Suprapubic skin (tissue), 4 donors: ENCODE data around the gene IQCE. TPM values are rescaled to one million over a fixed set of nuclear protein-coding genes. Genes with fewer than 3 reads are reported as not detected.

ENCODE experiments used
- DNase-seq, 2 donors: peaks; one replicate each; pipeline ENCODE4 v3.0.0-alpha.2; 2019; ENCODE audit warnings: low spot score in 2 of 2
- H3K27ac ChIP-seq: fragments of 200-600 bp; sonication (generic); one replicate; pipeline ENCODE4 v1.5.1; 2019
- H3K27me3 ChIP-seq: fragments of 200-600 bp; sonication (generic); one replicate; pipeline ENCODE4 v1.5.1; 2019
- H3K36me3 ChIP-seq: fragments of 200-600 bp; sonication (generic); one replicate; pipeline ENCODE4 v1.5.1; 2019
- H3K4me1 ChIP-seq: fragments of 200-600 bp; sonication (generic); one replicate; pipeline ENCODE4 v1.5.1; 2019
- H3K4me3 ChIP-seq: fragments of 200-600 bp; sonication (generic); one replicate; pipeline ENCODE4 v1.5.1; 2019; ENCODE audit warnings: mild to moderate bottlenecking
- H3K9me3 ChIP-seq: fragments of 200-600 bp; sonication (generic); one replicate; pipeline ENCODE4 v1.5.1; 2019
- CTCF ChIP-seq, 2 donors: fragments of 200-600 bp in 1 of 2; fragments of 450-650 bp in 1 of 2; sonication (generic) in 1 of 2; IDR thresholded peaks; one replicate each; pipeline ENCODE4 v1.5.1; 2016 to 2019; ENCODE audit warnings: antibody characterized with exemption in 2 of 2, mild to moderate bottlenecking in 1 of 2, moderate library complexity in 1 of 2
- EP300 ChIP-seq: sonication (generic); formaldehyde crosslinking; IDR thresholded peaks from one replicate; pipeline ENCODE4 v1.6.1; 2017; ENCODE audit warnings: antibody characterized with exemption
- POLR2A ChIP-seq, 2 donors: fragments of 450-650 bp; IDR thresholded peaks; one replicate each; pipeline ENCODE4 v1.6.1; 2017; ENCODE audit warnings: antibody characterized with exemption in 2 of 2, mild to moderate bottlenecking in 2 of 2, moderate library complexity in 2 of 2
- POLR2AphosphoS5 ChIP-seq, 3 donors: sonication (generic); formaldehyde crosslinking; IDR thresholded peaks; one replicate each; pipeline ENCODE4 v1.6.1; 2017; ENCODE audit warnings: antibody characterized with exemption in 3 of 3
- WGBS: methylation state at CpG from one replicate; pipeline ENCODE4 v1.1.5; 2018; 5-methylcytosine and 5-hydroxymethylcytosine counted together
- total RNA-seq, 4 donors: library from RNA; depleted of rRNA; stranded (reverse); fragments of >200 nt; gene quantifications; one replicate each; pipeline ENCODE4 v1.1.0, GENCODE V29; 2016

The IQCE gene
- total RNA-seq, 4 donors from 2014 or later = 10.1 to 18.8 (median 15.7) TPM

- peak in 1 of 2 donors; percentile 62 for DNase-seq
- no peaks in the 10 kb centered on the region for H3K9me3 ChIP-seq
- H3K36me3 ChIP-seq = no peaks in the 10 kb centered on the region
- no peaks in the 10 kb centered on the region for H3K27me3 ChIP-seq
- WGBS = 98% methylated on average over 7 of the region's 15 CpGs
- no peak overlapping the region for H3K4me3 ChIP-seq
- TF ChIP-seq EP300 (no peak), POLR2AphosphoS5 (IDR thresholded peaks at IDR 0.05) (no peak), CTCF (IDR thresholded peaks at IDR 0.05) (no peak), POLR2A (IDR thresholded peaks at IDR 0.05) (no peak)
- peaks cover 90% of the 10 kb centered on the region for H3K4me1 ChIP-seq
- H3K27ac ChIP-seq = no peak overlapping the region
Measured at GRCh38 chr7:2635148-2635668, 76.4 kb downstream of the IQCE start.

GRCh38 chr7:2635810-2636701 is 77.3 kb downstream of the IQCE start:
- no peak for TF ChIP-seq POLR2A (IDR thresholded peaks at IDR 0.05)
- no peak for TF ChIP-seq CTCF (IDR thresholded peaks at IDR 0.05)
- no peak for TF ChIP-seq EP300
- no peak for TF ChIP-seq POLR2AphosphoS5 (IDR thresholded peaks at IDR 0.05)
- 76% methylated on average over 18 of the region's 22 CpGs for WGBS
- no peaks in the 10 kb centered on the region for H3K36me3 ChIP-seq
- DNase-seq = peak in 1 of 2 donors; percentile 67
- H3K27ac ChIP-seq = no peak overlapping the region
- H3K27me3 ChIP-seq = no peaks in the 10 kb centered on the region
- H3K4me3 ChIP-seq = no peak overlapping the region
- H3K4me1 ChIP-seq = peaks cover 91% of the 10 kb centered on the region
- H3K9me3 ChIP-seq = no peaks in the 10 kb centered on the region

- peak in 1 of 2 donors; percentile 64 for DNase-seq
- Histone ChIP-seq H3K4me1 (peaks cover 96% of the 10 kb centered on the region), H3K9me3 (no peaks in the 10 kb centered on the region), H3K27me3 (no peaks in the 10 kb centered on the region), H3K4me3 (no peak overlapping the region), H3K36me3 (no peaks in the 10 kb centered on the region), H3K27ac (peak overlapping the region; percentile 68)
- TF ChIP-seq POLR2A (IDR thresholded peaks at IDR 0.05) = no peak
- TF ChIP-seq POLR2AphosphoS5 (IDR thresholded peaks at IDR 0.05) = no peak
- no peak for TF ChIP-seq EP300
- no peak for TF ChIP-seq CTCF (IDR thresholded peaks at IDR 0.05)
- 95% methylated on average over 8 of the region's 17 CpGs for WGBS
Measured at GRCh38 chr7:2637066-2637471, 78.3 kb downstream of the IQCE start.

- Histone ChIP-seq H3K27ac (peak overlapping the region; percentile 68), H3K4me1 (peaks cover 92% of the 10 kb centered on the region)
Measured at GRCh38 chr7:2637505-2638223, 78.9 kb downstream of the IQCE start.

More at GRCh38 chr7:2637505-2638223, 78.9 kb downstream of the IQCE start:
- Histone ChIP-seq H3K9me3 (no peaks in the 10 kb centered on the region), H3K4me3 (no peak overlapping the region), H3K27me3 (no peaks in the 10 kb centered on the region), H3K36me3 (no peaks in the 10 kb centered on the region)
- 65% methylated on average over 4 of the region's 23 CpGs for WGBS
- no peak for TF ChIP-seq POLR2AphosphoS5 (IDR thresholded peaks at IDR 0.05)
- TF ChIP-seq POLR2A (IDR thresholded peaks at IDR 0.05) = no peak
- no peak for TF ChIP-seq EP300
- no peak for TF ChIP-seq CTCF (IDR thresholded peaks at IDR 0.05)
- no peak for DNase-seq
